ENCODE data around the gene FGD6.

FGD6 gene

DNA sequence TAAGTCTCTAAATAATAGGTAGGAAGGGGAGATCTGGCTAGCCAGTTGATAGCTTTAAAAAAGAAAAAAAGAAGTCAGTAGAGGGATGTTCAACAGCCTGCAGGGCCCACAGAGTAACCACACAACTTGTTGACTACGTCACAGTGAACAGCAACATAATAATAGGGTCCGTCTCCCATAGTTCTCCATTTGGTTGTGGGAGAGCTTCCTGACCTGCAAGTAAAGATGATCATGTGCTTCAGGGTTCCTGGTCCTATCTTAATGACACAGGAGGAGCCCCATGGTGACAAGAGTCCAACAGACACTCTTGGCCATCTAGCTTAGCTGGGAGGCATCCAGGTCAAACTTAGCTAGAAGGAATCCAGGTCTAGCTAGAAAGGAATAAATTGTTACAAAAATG lies 36.2 kb downstream of the FGD6 start:
- CTCF ChIA-PET, result no interaction called here
- DNase-seq (ENCODE audit: extremely low spot score), result no peak
- POLR2A ChIA-PET, result interaction anchor here (1.0 kb wide), 1 partner anchor 17 kb away, joined by 3 read pairs; no protein-coding TSS in a partner anchor
- TF ChIP-seq BHLHE40 (IDR thresholded peaks at IDR 0.05; ENCODE audit: borderline replicate concordance) (no peak), ARNT (IDR thresholded peaks at IDR 0.05) (no peak), SP1 (IDR thresholded peaks at IDR 0.05) (no peak), FOXM1 (IDR thresholded peaks at IDR 0.05; ENCODE audit: borderline replicate concordance) (no peak), ELF4 (IDR thresholded peaks at IDR 0.05) (no peak), LEF1 (IDR thresholded peaks at IDR 0.05; ENCODE audit: borderline replicate concordance) (no peak), HDGF (IDR thresholded peaks at IDR 0.05; ENCODE audit: borderline replicate concordance) (no peak), FOXA1 (IDR thresholded peaks at IDR 0.05) (no peak), SUZ12 (IDR thresholded peaks at IDR 0.05) (no peak), NFRKB (IDR thresholded peaks at IDR 0.05) (no peak), ZNF384 (IDR thresholded peaks at IDR 0.05) (no peak), L3MBTL2 (conservative IDR thresholded peaks at IDR 0.05) (no peak), CTBP1 (IDR thresholded peaks at IDR 0.05; ENCODE audit: borderline replicate concordance) (no peak), FOXK2 (IDR thresholded peaks at IDR 0.05) (no peak), TARDBP (IDR thresholded peaks at IDR 0.05) (no peak)
- TF ChIP-seq, protein P1, sequence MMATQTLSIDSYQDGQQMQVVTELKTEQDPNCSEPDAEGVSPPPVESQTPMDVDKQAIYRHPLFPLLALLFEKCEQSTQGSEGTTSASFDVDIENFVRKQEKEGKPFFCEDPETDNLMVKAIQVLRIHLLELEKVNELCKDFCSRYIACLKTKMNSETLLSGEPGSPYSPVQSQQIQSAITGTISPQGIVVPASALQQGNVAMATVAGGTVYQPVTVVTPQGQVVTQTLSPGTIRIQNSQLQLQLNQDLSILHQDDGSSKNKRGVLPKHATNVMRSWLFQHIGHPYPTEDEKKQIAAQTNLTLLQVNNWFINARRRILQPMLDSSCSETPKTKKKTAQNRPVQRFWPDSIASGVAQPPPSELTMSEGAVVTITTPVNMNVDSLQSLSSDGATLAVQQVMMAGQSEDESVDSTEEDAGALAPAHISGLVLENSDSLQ (IDR thresholded peaks at IDR 0.05), result no peak

GRCh38 chr12:95179011-95179410 lies 38.3 kb downstream of the FGD6 start:
- TF ChIP-seq L3MBTL2 (conservative IDR thresholded peaks at IDR 0.05) (no peak), FOXK2 (IDR thresholded peaks at IDR 0.05) (no peak), BHLHE40 (IDR thresholded peaks at IDR 0.05; ENCODE audit: borderline replicate concordance) (no peak), NFRKB (IDR thresholded peaks at IDR 0.05) (no peak), FOXM1 (IDR thresholded peaks at IDR 0.05; ENCODE audit: borderline replicate concordance) (no peak), SUZ12 (IDR thresholded peaks at IDR 0.05) (no peak)
- ChIA-PET POLR2A (no interaction called here), CTCF (interaction anchor here (0.6 kb wide), 1 partner anchor 46 kb away, joined by 3 read pairs; no protein-coding TSS in a partner anchor)
- no peak for DNase-seq (ENCODE audit: extremely low spot score)

- POLR2A ChIA-PET, result no interaction called here
- TF ChIP-seq FOXA1 (IDR thresholded peaks at IDR 0.05), result no peak
- no peak for TF ChIP-seq SUZ12 (IDR thresholded peaks at IDR 0.05)
- no peak for TF ChIP-seq LEF1 (IDR thresholded peaks at IDR 0.05; ENCODE audit: borderline replicate concordance)
- TF ChIP-seq SP1 (IDR thresholded peaks at IDR 0.05), result no peak
- TF ChIP-seq BHLHE40 (IDR thresholded peaks at IDR 0.05; ENCODE audit: borderline replicate concordance), result no peak
- no peak for TF ChIP-seq ARNT (IDR thresholded peaks at IDR 0.05)
- no peak for TF ChIP-seq ELF4 (IDR thresholded peaks at IDR 0.05)
- TF ChIP-seq, protein P1 (IDR thresholded peaks at IDR 0.05), result no peak
- TF ChIP-seq NFRKB (IDR thresholded peaks at IDR 0.05), result no peak
- TF ChIP-seq L3MBTL2 (conservative IDR thresholded peaks at IDR 0.05), result no peak
- TF ChIP-seq FOXM1 (IDR thresholded peaks at IDR 0.05; ENCODE audit: borderline replicate concordance), result no peak
- no peak for TF ChIP-seq HDGF (IDR thresholded peaks at IDR 0.05; ENCODE audit: borderline replicate concordance)
- TF ChIP-seq ZNF384 (IDR thresholded peaks at IDR 0.05), result no peak
- no peak for TF ChIP-seq TARDBP (IDR thresholded peaks at IDR 0.05)
- DNase-seq (ENCODE audit: extremely low spot score), result no peak
- CTCF ChIA-PET, result no interaction called here
Observed at GRCh38 chr12:95178136-95178535, 39.1 kb downstream of the FGD6 start.

- TF ChIP-seq L3MBTL2 (conservative IDR thresholded peaks at IDR 0.05), result no peak
- TF ChIP-seq FOXK2 (IDR thresholded peaks at IDR 0.05), result no peak
- no peak for TF ChIP-seq BHLHE40 (IDR thresholded peaks at IDR 0.05; ENCODE audit: borderline replicate concordance)
- TF ChIP-seq NFRKB (IDR thresholded peaks at IDR 0.05), result no peak
- TF ChIP-seq FOXA1 (IDR thresholded peaks at IDR 0.05), result no peak
- TF ChIP-seq SUZ12 (IDR thresholded peaks at IDR 0.05), result no peak
- no peak for TF ChIP-seq ELF4 (IDR thresholded peaks at IDR 0.05)
- no peak for TF ChIP-seq ARNT (IDR thresholded peaks at IDR 0.05)
- CTCF ChIA-PET, result no interaction called here
- POLR2A ChIA-PET, result no interaction called here
- no peak for DNase-seq (ENCODE audit: extremely low spot score)
Observed at GRCh38 chr12:95177201-95177768, 40.0 kb downstream of the FGD6 start.

DNA sequence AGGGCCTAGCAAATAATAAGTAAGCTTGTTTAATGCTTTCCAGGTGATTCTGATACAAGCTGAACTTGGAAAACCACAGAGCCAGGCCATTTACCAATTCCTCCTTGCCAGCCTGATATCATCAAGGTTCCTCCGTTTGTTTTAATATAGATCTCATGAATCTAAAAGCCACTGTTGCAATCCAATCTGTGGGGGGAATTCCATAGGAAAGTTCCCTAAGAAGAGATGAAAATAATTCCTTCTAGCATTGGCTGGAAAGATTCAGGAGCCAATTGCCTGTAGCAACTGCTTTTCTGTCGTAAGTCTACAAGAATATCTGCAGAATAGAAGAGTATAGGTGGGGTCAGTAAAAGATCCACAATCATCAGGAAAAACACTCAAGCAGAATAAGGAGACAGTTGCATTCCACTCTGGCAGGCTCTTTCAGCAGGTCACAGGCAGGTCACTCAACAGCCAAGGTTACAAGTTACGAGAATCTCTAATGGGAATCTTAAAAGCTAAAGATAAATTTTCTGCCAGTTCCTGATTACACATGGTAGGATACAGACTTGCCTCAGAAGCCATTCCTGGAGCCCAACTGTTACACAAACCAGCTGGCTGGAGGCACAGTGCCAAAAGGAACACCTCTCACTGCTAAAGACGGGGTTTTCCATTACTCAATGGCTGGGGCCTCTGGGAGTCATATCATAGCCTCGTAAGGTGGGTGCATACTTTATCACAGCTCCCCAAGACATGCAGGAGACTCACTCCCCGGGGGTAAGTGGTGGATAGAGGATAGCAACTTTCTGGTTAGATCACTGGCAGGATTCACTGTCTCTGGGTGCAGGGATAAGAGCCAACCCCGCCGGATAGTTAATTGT lies 43.6 kb downstream of the FGD6 start:
- ChIA-PET CTCF (no interaction called here), POLR2A (no interaction called here)
- TF ChIP-seq CTBP1 (IDR thresholded peaks at IDR 0.05; ENCODE audit: borderline replicate concordance) (no peak), SP1 (IDR thresholded peaks at IDR 0.05) (no peak), TARDBP (IDR thresholded peaks at IDR 0.05) (no peak), BHLHE40 (IDR thresholded peaks at IDR 0.05; ENCODE audit: borderline replicate concordance) (no peak), FOXM1 (IDR thresholded peaks at IDR 0.05; ENCODE audit: borderline replicate concordance) (no peak), SUZ12 (IDR thresholded peaks at IDR 0.05) (no peak), ZNF384 (IDR thresholded peaks at IDR 0.05) (no peak), FOXA1 (IDR thresholded peaks at IDR 0.05) (no peak), HDGF (IDR thresholded peaks at IDR 0.05; ENCODE audit: borderline replicate concordance) (no peak), ARNT (IDR thresholded peaks at IDR 0.05) (no peak), L3MBTL2 (conservative IDR thresholded peaks at IDR 0.05) (no peak), FOXK2 (IDR thresholded peaks at IDR 0.05) (no peak), LEF1 (IDR thresholded peaks at IDR 0.05; ENCODE audit: borderline replicate concordance) (no peak), ELF4 (IDR thresholded peaks at IDR 0.05) (no peak), NFRKB (IDR thresholded peaks at IDR 0.05) (no peak)
- TF ChIP-seq, protein P1 (IDR thresholded peaks at IDR 0.05), result no peak
- DNase-seq (ENCODE audit: extremely low spot score), result no peak
